H1 (cell line): Measurements from ENCODE around the gene RABGGTA.
"Not testable (repeated sequence)": the region's sequence is repeated elsewhere in the genome, so short reads cannot be mapped to it uniquely, and the experiment has no call there.

ENCODE experiments used
- CHD2 ChIP-seq: IDR thresholded peaks from 2 replicates; pipeline ENCODE4 v1.6.1; 2012; ENCODE audit warnings: low read length, improper control_type of control experiment
- CTCF ChIP-seq, 3 experiments: IDR thresholded peaks; 1 replicate in 2 of 3; 2 replicates in 1 of 3; pipeline versions ENCODE4 v1.5.1 to v1.6.1; 2011; ENCODE audit warnings: low read length in 3 of 3, mild to moderate bottlenecking in 3 of 3, inconsistent platforms in 2 of 3, low read depth in 1 of 3, moderate library complexity in 1 of 3; ENCODE audit not compliant: insufficient read depth in 1 of 3; ENCODE audit errors: control extremely low read depth in 1 of 3
- GTF2F1 ChIP-seq: IDR thresholded peaks from 2 replicates; pipeline ENCODE4 v1.6.1; 2012; ENCODE audit warnings: low read depth, low read length, improper control_type of control experiment, borderline replicate concordance
- POLR2A ChIP-seq, 2 experiments: IDR thresholded peaks; 1 replicate in 1 of 2; 2 replicates in 1 of 2; pipeline ENCODE4 v1.6.1; 2011; ENCODE audit warnings: low read depth in 2 of 2, low read length in 2 of 2, mild to moderate bottlenecking in 2 of 2; ENCODE audit errors: control extremely low read depth in 1 of 2
- POLR2AphosphoS5 ChIP-seq: IDR thresholded peaks from 2 replicates; pipeline ENCODE4 v1.6.1; 2011; ENCODE audit warnings: low read depth, low read length
- RAD21 ChIP-seq, 2 experiments: IDR thresholded peaks in 1 of 2; conservative IDR thresholded peaks in 1 of 2; 2 replicates each; pipeline ENCODE4 v1.6.1; 2011; ENCODE audit warnings: low read depth in 2 of 2, low read length in 2 of 2, improper control_type of control experiment in 1 of 2, inconsistent platforms in 1 of 2, mild to moderate bottlenecking in 1 of 2, moderate library complexity in 1 of 2
- SIN3A ChIP-seq, 2 experiments: IDR thresholded peaks in 1 of 2; conservative IDR thresholded peaks in 1 of 2; 2 replicates each; pipeline ENCODE4 v1.6.1; 2011 to 2012; ENCODE audit warnings: low read length in 2 of 2, improper control_type of control experiment in 1 of 2, low read depth in 1 of 2, mild to moderate bottlenecking in 1 of 2
- SP1 ChIP-seq: IDR thresholded peaks from 2 replicates; pipeline ENCODE4 v1.6.1; 2011; ENCODE audit warnings: low read depth, low read length
- SP2 ChIP-seq: IDR thresholded peaks from 2 replicates; pipeline ENCODE4 v1.6.1; 2012; ENCODE audit warnings: mild to moderate bottlenecking, low read length, inconsistent platforms

- not testable (repeated sequence) for TF ChIP-seq POLR2A (IDR thresholded peaks at IDR 0.05; ENCODE audit: control extremely low read depth in 1 of 2, low read depth in 2 of 2, low read length in 2 of 2); GTF2F1; CTCF (IDR thresholded peaks at IDR 0.05; ENCODE audit: control extremely low read depth in 1 of 3, insufficient read depth in 1 of 3, low read depth in 1 of 3, low read length in 3 of 3); POLR2AphosphoS5; SP1; CHD2; SIN3A (conservative IDR thresholded peaks at IDR 0.05 in 1 of 2, IDR thresholded peaks at IDR 0.05 in 1 of 2; ENCODE audit: low read depth in 1 of 2, low read length in 2 of 2); RAD21 (IDR thresholded peaks at IDR 0.05 in 1 of 2, conservative IDR thresholded peaks at IDR 0.05 in 1 of 2; ENCODE audit: low read depth in 2 of 2, low read length in 2 of 2); SP2
These were observed 54.5 kb downstream of the RABGGTA start for GRCh38 chr14:24216876-24217275.
